ENCODE data around the gene INO80B. TPM values are rescaled to one million over a fixed set of nuclear protein-coding genes. Genes with fewer than 3 reads are reported as not detected.
A peak's percentile ranks its signal among the peaks of the same experiment; 100 is the strongest.

INO80B gene
- total and polyA plus RNA-seq, 9 of the 15 experiments (the other 6 are each of a cell fraction or from before 2014, with no cell fraction given), result 0.41 to 22.6 (median 9.0) TPM

DNA sequence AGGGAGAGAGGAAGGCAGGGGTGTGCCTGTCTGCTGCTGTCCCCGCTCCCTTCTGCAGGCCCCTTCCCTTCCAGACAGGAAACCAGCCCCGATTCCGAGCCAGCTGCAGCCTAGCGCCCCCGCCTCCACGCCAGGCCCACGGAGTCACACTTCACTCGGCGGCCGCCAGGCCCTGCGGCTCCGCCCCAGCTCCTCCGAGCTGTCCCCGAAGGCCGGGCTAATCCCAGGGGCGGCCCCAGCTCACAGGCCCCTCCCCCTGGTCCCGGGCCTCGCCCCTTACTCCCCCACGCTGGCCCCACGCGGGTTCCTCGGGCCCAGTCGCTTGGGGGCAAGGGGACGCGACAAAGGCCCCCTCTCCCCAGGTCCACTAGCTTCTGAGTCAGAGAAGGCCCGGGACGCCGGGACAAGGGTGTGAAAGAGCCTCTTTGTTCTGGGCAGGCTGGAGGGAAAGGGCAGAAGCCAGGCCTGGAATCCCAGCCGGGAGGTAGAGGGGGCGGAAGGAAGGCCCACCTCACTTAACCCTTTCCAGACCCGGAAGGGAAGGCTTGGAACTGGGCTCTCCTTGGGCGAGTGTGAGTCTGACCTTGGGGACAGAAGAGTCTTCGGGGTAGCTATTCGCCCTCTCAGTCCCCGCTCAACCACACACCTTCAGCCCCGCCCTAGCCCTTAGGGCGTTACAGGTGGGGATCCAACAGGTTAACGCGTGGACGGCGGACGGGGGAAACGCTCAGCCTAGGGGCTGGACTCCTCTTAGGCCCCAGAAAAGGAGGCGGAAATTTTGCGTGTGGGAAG, 14.3 kb upstream of the INO80B start (continued):
- no peak for TF ChIP-seq ZNF140 (CRISPR knock-in tag; IDR thresholded peaks at IDR 0.05)
- peak; percentile 39 to 61 for TF ChIP-seq E2F6 (IDR thresholded peaks at IDR 0.05; ENCODE audit: borderline replicate concordance in 1 of 2, extremely low read depth in 1 of 2, insufficient read depth in 1 of 2, insufficient read length in 1 of 2, low read depth in 1 of 2, low read length in 1 of 2, poor library complexity in 1 of 2, severe bottlenecking in 1 of 2)
- TF ChIP-seq HNRNPLL (IDR thresholded peaks at IDR 0.05; ENCODE audit: low read depth, low read length, poor library complexity, severe bottlenecking), result peak; percentile 29
- TF ChIP-seq KLF16 (IDR thresholded peaks at IDR 0.05), result peak; percentile 15; the same call in 1 of the 2 replicates
- TF ChIP-seq, protein P1, sequence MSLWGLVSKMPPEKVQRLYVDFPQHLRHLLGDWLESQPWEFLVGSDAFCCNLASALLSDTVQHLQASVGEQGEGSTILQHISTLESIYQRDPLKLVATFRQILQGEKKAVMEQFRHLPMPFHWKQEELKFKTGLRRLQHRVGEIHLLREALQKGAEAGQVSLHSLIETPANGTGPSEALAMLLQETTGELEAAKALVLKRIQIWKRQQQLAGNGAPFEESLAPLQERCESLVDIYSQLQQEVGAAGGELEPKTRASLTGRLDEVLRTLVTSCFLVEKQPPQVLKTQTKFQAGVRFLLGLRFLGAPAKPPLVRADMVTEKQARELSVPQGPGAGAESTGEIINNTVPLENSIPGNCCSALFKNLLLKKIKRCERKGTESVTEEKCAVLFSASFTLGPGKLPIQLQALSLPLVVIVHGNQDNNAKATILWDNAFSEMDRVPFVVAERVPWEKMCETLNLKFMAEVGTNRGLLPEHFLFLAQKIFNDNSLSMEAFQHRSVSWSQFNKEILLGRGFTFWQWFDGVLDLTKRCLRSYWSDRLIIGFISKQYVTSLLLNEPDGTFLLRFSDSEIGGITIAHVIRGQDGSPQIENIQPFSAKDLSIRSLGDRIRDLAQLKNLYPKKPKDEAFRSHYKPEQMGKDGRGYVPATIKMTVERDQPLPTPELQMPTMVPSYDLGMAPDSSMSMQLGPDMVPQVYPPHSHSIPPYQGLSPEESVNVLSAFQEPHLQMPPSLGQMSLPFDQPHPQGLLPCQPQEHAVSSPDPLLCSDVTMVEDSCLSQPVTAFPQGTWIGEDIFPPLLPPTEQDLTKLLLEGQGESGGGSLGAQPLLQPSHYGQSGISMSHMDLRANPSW (CRISPR knock-in tag; IDR thresholded peaks at IDR 0.05), result no peak
- TF ChIP-seq PBX2 (CRISPR knock-in tag; IDR thresholded peaks at IDR 0.05; ENCODE audit: low read depth), result no peak
- TF ChIP-seq PBX2 (tag; conservative IDR thresholded peaks at IDR 0.05; ENCODE audit: low read depth), result no peak
- no peak for TF ChIP-seq MBD1 (CRISPR knock-in tag; IDR thresholded peaks at IDR 0.05)
- TF ChIP-seq SRSF3 (IDR thresholded peaks at IDR 0.05; ENCODE audit: insufficient read depth, low read length), result no peak
- TF ChIP-seq, protein P2, sequence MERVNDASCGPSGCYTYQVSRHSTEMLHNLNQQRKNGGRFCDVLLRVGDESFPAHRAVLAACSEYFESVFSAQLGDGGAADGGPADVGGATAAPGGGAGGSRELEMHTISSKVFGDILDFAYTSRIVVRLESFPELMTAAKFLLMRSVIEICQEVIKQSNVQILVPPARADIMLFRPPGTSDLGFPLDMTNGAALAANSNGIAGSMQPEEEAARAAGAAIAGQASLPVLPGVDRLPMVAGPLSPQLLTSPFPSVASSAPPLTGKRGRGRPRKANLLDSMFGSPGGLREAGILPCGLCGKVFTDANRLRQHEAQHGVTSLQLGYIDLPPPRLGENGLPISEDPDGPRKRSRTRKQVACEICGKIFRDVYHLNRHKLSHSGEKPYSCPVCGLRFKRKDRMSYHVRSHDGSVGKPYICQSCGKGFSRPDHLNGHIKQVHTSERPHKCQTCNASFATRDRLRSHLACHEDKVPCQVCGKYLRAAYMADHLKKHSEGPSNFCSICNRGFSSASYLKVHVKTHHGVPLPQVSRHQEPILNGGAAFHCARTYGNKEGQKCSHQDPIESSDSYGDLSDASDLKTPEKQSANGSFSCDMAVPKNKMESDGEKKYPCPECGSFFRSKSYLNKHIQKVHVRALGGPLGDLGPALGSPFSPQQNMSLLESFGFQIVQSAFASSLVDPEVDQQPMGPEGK (CRISPR knock-in tag; IDR thresholded peaks at IDR 0.05; ENCODE audit: borderline replicate concordance), result no peak
- TF ChIP-seq ZNF121 (CRISPR knock-in tag; conservative IDR thresholded peaks at IDR 0.05), result no peak
- no peak for TF ChIP-seq MTA1 (IDR thresholded peaks at IDR 0.05; ENCODE audit: borderline replicate concordance)
- peak; percentile 80 for TF ChIP-seq KDM5B (IDR thresholded peaks at IDR 0.05; ENCODE audit: insufficient replicate concordance, low read depth, low read length)
- TF ChIP-seq MECOM (CRISPR knock-in tag; IDR thresholded peaks at IDR 0.05), result no peak

Data from K562 (cell line).